Measurements from ENCODE around the gene MT1M.

GRCh38 chr16:56605475-56605874 is 27.0 kb upstream of the MT1M start:
- TF ChIP-seq CTCF (conservative IDR thresholded peaks at IDR 0.05 in 1 of 2, IDR thresholded peaks at IDR 0.05 in 1 of 2; ENCODE audit: low read depth in 1 of 2, low read length in 2 of 2) (no peak), EZH2 (IDR thresholded peaks at IDR 0.05; ENCODE audit: low read length, missing control alignments) (no peak)
